Fibroblast of mammary gland (primary cell): ENCODE data around the gene FA2H.
"Not testable (repeated sequence)": the region's sequence is repeated elsewhere in the genome, so short reads cannot be mapped to it uniquely, and the experiment has no call there.

ENCODE experiments used
- DNase-seq: peaks from one replicate; pipeline ENCODE4 v3.0.0-alpha.2; 2010; ENCODE audit warnings: low read depth
- H3K4me3 ChIP-seq: 2 replicates; pipeline ENCODE4 v1.5.1; 2011; ENCODE audit warnings: low read depth, mild to moderate bottlenecking, low read length, moderate library complexity; ENCODE audit not compliant: control insufficient read depth
- CTCF ChIP-seq: conservative IDR thresholded peaks from 2 replicates; pipeline ENCODE4 v1.5.1; 2011; ENCODE audit warnings: low read depth, low read length, inconsistent platforms; ENCODE audit not compliant: control insufficient read depth, insufficient read depth

The FA2H gene

GRCh38 chr16:74800216-74800871 is 25.7 kb upstream of the FA2H start:
- H3K4me3 ChIP-seq: no peak overlapping the region
- no peak for DNase-seq
- no peak for TF ChIP-seq CTCF

GRCh38 chr16:74797414-74797813 is 22.8 kb upstream of the FA2H start:
- no peak overlapping the region for H3K4me3 ChIP-seq
- TF ChIP-seq CTCF: no peak
- DNase-seq: no peak

- no peak for DNase-seq
- no peak overlapping the region for H3K4me3 ChIP-seq
- TF ChIP-seq CTCF: no peak
These were observed 20.5 kb upstream of the FA2H start for GRCh38 chr16:74795104-74795503.

GRCh38 chr16:74794668-74795067 is 20.0 kb upstream of the FA2H start:
- no peak for DNase-seq
- H3K4me3 ChIP-seq: no peak overlapping the region
- TF ChIP-seq CTCF: no peak

- no peak for DNase-seq
- TF ChIP-seq CTCF: no peak
- no peak overlapping the region for H3K4me3 ChIP-seq
These were observed 19.0 kb upstream of the FA2H start for GRCh38 chr16:74793571-74793970.

GRCh38 chr16:74792225-74792624 is 17.6 kb upstream of the FA2H start:
- no peak for DNase-seq
- TF ChIP-seq CTCF: no peak

GRCh38 chr16:74791749-74792148 is 17.1 kb upstream of the FA2H start:
- not testable (repeated sequence) for H3K4me3 ChIP-seq, DNase-seq

More at GRCh38 chr16:74792225-74792624, 17.6 kb upstream of the FA2H start:
- H3K4me3 ChIP-seq: no peak overlapping the region
